Colonic mucosa (tissue), 4 donors: Measurements from ENCODE around the gene DNMT1. TPM values are rescaled to one million over a fixed set of nuclear protein-coding genes. Genes with fewer than 3 reads are reported as not detected.

Experiments
- DNase-seq: peaks from one replicate; pipeline ENCODE4 v3.0.0-alpha.2; 2020
- H3K27ac ChIP-seq: fragments of 200-600 bp; one replicate; pipeline ENCODE4 v1.8.0; 2021
- H3K27me3 ChIP-seq: fragments of 200-600 bp; one replicate; pipeline ENCODE4 v1.8.0; 2021
- H3K36me3 ChIP-seq: fragments of 200-600 bp; one replicate; pipeline ENCODE4 v1.8.0; 2021
- H3K4me1 ChIP-seq: fragments of 200-600 bp; one replicate; pipeline ENCODE4 v1.8.0; 2021; ENCODE audit warnings: mild to moderate bottlenecking
- H3K4me3 ChIP-seq: fragments of 200-600 bp; one replicate; pipeline ENCODE4 v1.8.0; 2021
- H3K9ac ChIP-seq, 2 donors: one replicate each; pipeline ENCODE4 v1.7.0; 2013; ENCODE audit warnings: control low read depth in 2 of 2, low read depth in 2 of 2, low read length in 2 of 2
- H3K9me3 ChIP-seq: fragments of 200-600 bp; one replicate; pipeline ENCODE4 v1.8.0; 2021
- CTCF ChIP-seq: fragments of 200-600 bp; IDR thresholded peaks from one replicate; pipeline ENCODE4 v1.8.0; 2022; ENCODE audit warnings: antibody characterized with exemption, mild to moderate bottlenecking
- intact Hi-C: fragments of 100-400 bp; cut with DNase I; formaldehyde crosslinking; loops from one replicate; pipeline ENCODE4 v1.14.1; 2022
- total RNA-seq, 2 donors: library from RNA; stranded (reverse); fragmentation: NEBNext Ultra II Directional in 1 of 2; extraction: Animal tissue kit (Norgen Biotek cat#: 25700) in 1 of 2; gene quantifications; one replicate each; pipeline ENCODE4 v1.2.1, GENCODE V29; 2021
- donor health status: healthy.
- donor health status: DM: no; HTN: no; CAD: no.
- donor health status: DM: no; HTN: no; CAD: no.

The DNMT1 gene
- total RNA-seq, 2 donors from 2014 or later, result 36.3 to 139 TPM

DNA sequence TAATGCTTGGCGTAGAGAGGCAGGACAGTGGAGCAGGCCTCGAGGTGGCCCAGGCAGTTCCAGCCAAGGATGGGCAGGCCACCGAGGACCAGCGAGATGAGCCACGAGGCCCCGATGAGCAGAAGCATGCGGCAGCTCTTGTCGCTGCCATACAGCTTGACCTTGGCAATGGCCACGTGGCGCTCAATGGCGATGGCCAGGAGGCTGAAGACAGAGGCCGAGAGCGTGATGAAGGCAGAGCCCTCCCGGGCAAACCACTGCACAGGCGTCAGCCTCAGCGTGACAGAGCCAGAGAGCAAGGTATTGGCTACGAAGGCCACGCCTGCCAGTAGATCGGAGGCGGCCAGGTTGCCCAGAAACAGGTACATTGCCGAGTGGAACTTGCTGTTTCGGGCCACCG is 29.6 kb upstream of the DNMT1 start:
- H3K4me1 ChIP-seq, result no peaks in the 10 kb centered on the region
- H3K36me3 ChIP-seq, result no peaks in the 10 kb centered on the region
- no peak overlapping the region for H3K27ac ChIP-seq
- H3K9ac ChIP-seq, result no peak overlapping the region
- H3K4me3 ChIP-seq, result no peak overlapping the region
- H3K27me3 ChIP-seq, result no peaks in the 10 kb centered on the region
- H3K9me3 ChIP-seq, result no peaks in the 10 kb centered on the region
- intact Hi-C loops, result no loop called here
- no peak for DNase-seq
- TF ChIP-seq CTCF, result no peak

DNA sequence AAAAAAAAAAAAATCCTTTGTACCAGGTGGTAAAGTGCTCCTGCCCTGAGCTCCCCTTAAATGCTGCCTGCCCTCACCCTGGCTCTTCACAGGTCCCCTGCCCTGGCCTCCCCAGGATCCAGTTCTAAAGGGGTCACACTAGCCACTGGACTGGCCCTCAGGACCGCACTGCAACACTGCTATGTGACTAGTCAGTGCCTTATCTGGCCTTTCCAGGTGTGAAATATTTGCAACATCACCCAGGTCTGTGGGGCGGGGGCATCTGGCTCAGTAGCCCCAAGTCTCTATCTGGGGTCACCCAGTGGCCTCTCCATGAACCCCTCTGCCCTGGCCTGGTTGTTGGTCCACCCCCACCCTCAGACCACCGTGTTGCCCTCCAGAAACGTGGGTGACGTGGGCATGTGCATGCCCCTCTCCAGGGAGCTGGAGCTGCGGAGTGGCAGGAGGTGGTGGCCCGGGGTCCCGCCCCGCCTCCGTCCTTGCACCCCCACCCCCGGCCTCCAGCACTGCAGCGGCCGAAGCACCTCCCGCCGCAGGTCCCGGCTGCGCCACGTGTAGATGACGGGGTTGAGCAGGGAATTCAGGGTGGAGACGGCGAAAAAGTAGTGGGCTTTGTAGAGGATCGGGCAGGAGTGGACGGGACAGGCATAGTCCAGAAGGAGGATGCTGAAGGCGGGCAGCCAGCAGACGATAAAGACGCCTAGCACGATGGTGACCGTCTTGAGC is 28.9 kb upstream of the DNMT1 start:
- no peak for DNase-seq
- Histone ChIP-seq H3K36me3 (no peaks in the 10 kb centered on the region), H3K27me3 (no peaks in the 10 kb centered on the region), H3K27ac (no peak overlapping the region), H3K4me3 (no peak overlapping the region), H3K4me1 (no peaks in the 10 kb centered on the region), H3K9ac (no peak overlapping the region), H3K9me3 (no peaks in the 10 kb centered on the region)
- no peak for TF ChIP-seq CTCF
- intact Hi-C loops, result no loop called here

DNA sequence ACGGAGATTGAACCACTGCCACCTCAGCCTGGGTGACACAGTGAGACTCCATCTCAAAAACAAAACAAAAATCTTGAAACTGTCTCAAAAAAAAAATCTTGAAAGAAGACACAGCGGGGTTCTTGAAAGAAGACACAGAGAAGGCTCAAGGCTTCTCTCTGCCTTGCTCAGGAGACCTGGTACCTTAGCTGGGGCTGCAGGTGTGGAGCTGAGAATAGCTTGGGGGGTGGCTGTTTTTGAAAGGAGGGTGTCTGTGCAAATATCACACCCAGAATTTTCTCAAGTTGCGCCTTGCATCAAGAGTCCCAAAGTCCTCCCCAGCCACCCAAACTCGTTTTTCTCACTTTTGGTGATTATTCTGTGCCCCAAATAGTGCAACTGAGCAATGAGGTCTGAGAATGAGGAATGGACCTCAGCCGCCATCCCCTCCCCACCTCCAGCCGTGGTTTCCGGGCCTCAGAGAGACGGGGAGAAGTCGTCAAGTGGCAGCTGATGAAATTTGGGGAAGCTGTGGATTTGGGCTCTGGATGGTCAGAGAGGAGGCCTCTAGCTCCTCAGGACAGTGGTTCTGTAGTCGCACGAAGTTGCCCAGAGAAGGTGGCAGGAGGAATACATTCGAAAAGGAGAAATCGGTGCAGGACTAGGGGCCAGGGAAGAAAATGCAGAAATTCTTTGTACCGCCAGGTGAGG is 27.6 kb upstream of the DNMT1 start:
- H3K27ac ChIP-seq, result no peak overlapping the region
- H3K9me3 ChIP-seq, result no peaks in the 10 kb centered on the region
- intact Hi-C loops, result no loop called here
- no peaks in the 10 kb centered on the region for H3K36me3 ChIP-seq
- no peak for TF ChIP-seq CTCF
- no peak overlapping the region for H3K9ac ChIP-seq
- no peak overlapping the region for H3K4me3 ChIP-seq
- no peaks in the 10 kb centered on the region for H3K27me3 ChIP-seq
- H3K4me1 ChIP-seq, result no peaks in the 10 kb centered on the region
- DNase-seq, result no peak

- Histone ChIP-seq H3K4me1 (no peaks in the 10 kb centered on the region), H3K9me3 (no peaks in the 10 kb centered on the region), H3K4me3 (no peak overlapping the region), H3K36me3 (no peaks in the 10 kb centered on the region), H3K27me3 (no peaks in the 10 kb centered on the region), H3K27ac (no peak overlapping the region), H3K9ac (no peak overlapping the region)
- TF ChIP-seq CTCF, result no peak
- intact Hi-C loops, result no loop called here
- no peak for DNase-seq
Measured at GRCh38 chr19:10220695-10221094, 25.9 kb upstream of the DNMT1 start.

DNA sequence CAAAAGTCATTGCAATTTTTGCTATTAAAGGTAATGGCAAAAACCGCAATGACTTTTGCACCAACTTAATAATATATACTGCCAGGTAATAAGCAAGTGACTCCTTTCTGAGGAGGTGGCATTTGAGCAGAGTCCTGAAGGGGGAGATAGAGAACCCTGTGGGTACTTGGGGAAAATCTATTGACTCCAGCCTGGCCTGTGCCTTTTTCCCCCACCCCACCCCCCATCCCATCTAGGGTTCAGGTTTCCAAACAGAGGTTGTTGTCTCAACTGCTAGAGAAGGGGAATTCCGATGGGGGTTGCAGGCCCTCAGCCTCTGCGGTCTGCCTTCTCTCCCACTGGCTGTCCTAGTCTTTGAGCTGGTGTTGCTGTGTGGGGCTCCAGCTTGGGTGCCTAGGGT is 24.9 kb upstream of the DNMT1 start:
- H3K4me1 ChIP-seq, result no peaks in the 10 kb centered on the region
- H3K9ac ChIP-seq, result no peak overlapping the region
- no peak for DNase-seq
- no peaks in the 10 kb centered on the region for H3K27me3 ChIP-seq
- no peak overlapping the region for H3K27ac ChIP-seq
- H3K36me3 ChIP-seq, result no peaks in the 10 kb centered on the region
- no peak for TF ChIP-seq CTCF
- intact Hi-C loops, result no loop called here
- H3K9me3 ChIP-seq, result no peaks in the 10 kb centered on the region
- H3K4me3 ChIP-seq, result no peak overlapping the region
